SU-DHL-6 (cell line): ENCODE data around the gene HIBADH.

Experiments
- CTCF ChIP-seq: fragments of 200-600 bp; sonication (generic); IDR thresholded peaks from one replicate; pipeline ENCODE4 v1.5.1; 2017; ENCODE audit warnings: antibody characterized with exemption, mild to moderate bottlenecking, low read length, moderate library complexity; ENCODE audit not compliant: insufficient read depth, poor library complexity, severe bottlenecking
- EZH2phosphoT487 ChIP-seq: fragments of 200-600 bp; sonication (generic), shearing (Covaris generic); conservative IDR thresholded peaks from 2 replicates; pipeline ENCODE4 v1.6.1; 2018; ENCODE audit warnings: mild to moderate bottlenecking, antibody characterized with exemption, low read length, moderate library complexity, mixed read lengths

GRCh38 chr7:27593226-27593625 lies 69.5 kb downstream of the HIBADH start:
- TF ChIP-seq CTCF (no peak), EZH2phosphoT487 (no peak)
